Stimulated activated naive CD8-positive, alpha-beta T cell treated with anti-CD3 and anti-CD28 coated beads, Interleukin-15, Interleukin-2, amounts not matched to agents 100 U/mL and 50 U/mL, for 24 hours (primary cell): Measurements from ENCODE around the gene OCA2.

Experiments used
- ATAC-seq: fragments of 150-1000 bp; cut with Tn5 transposase; one replicate; pipeline ENCODE4 v1.10.0; 2021
- DNase-seq: peaks from one replicate; pipeline ENCODE4 v3.0.0; 2021

OCA2 gene

DNA sequence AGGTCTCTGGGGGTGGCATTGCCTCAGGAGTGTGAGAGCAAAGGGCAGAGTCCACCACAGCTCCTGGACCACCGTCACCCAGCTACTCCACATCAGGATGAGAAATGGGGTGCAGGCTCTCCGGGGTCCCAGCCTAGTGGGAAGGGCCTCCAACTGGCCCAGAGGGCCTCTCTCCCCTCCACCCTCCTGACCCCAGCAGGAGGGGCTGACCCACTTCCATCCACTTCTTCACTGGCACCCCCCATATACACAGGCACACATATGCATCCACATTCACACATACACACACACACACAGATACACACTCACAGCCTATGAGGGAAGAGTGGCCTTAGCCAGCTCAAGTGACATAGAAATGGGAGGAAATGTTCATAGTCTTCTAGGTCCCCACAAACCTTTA lies 286.0 kb downstream of the OCA2 start:
- ATAC-seq (no peak), DNase-seq (no peak)

- DNase-seq (no peak), ATAC-seq (no peak)
Observed at GRCh38 chr15:27808182-27808581, 290.9 kb downstream of the OCA2 start.

DNA sequence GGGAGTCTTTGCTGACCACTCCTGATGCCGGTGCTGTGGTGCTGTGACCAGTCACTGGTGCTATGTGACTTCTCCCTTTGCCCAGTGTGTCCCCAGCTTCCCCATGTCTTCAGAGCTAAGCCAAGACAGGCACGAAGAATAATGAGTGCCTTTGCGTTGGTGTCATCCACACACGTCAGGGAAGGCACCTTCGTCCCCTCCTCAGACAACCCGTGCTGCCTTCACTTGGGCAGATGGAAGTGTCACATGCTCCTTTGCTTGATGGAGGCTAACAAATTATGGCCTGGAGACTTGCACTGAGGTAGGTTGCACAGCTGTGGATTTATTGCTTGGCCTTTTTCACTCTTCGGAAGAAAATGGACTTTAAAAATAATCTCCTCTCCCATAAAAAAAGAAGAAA lies 291.8 kb downstream of the OCA2 start:
- DNase-seq (no peak), ATAC-seq (no peak)

DNA sequence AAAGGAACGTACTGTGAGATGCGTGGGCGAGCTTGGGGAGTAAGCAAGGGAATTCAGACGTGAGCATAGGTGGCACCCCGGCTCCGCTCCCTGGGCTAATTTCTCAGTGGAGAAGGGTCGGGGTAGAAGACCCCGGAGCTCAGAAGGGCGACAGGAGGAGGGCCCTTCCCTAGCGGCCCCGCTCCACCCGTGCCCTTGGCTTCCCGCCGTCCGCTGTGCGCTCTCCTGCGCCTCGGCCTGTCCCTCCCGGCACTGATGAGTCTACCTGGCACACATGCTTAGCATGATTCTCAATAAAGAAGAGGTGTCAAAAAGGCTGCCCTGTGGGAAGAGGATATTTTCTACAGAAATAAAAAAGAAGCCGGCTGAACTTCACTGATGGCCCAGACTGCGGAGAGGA lies 292.7 kb downstream of the OCA2 start:
- ATAC-seq (no peak), DNase-seq (no peak)

GRCh38 chr15:27805261-27806220 lies 293.6 kb downstream of the OCA2 start:
- ATAC-seq (no peak), DNase-seq (no peak)

DNA sequence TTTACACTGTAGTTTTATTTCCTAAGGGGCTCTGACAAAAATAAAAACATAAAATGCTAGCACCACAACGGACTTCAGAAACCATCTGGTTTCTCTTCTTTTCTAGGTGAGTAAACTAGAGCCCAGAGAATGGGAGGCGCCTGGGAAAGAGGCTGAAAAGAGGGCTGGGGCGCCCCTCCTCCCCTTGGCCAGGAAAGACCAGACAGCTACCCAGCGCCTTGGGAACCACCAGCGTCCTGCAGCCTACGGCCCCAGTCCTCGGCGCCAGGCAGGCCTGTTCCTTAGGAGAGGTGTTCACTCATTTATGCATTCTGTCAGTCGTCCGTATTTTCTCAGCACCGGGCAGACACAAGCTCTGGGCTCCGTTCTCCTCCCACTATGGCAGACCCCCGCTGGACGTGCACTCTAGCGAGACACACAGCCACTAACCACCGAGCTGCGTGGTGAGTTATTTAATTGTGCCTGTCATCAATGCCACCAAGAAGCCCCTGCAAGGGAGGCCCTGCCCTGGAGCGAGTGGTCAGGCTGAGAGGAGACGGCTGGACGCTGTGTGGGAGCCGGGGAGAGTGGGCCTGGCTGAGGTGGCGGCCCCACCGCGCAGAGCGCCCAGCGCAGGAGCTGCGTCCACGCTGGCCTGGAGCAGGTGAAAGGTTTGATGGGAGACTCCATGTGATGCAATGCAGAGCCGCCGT lies 294.4 kb downstream of the OCA2 start:
- ATAC-seq (no peak), DNase-seq (no peak)

DNA sequence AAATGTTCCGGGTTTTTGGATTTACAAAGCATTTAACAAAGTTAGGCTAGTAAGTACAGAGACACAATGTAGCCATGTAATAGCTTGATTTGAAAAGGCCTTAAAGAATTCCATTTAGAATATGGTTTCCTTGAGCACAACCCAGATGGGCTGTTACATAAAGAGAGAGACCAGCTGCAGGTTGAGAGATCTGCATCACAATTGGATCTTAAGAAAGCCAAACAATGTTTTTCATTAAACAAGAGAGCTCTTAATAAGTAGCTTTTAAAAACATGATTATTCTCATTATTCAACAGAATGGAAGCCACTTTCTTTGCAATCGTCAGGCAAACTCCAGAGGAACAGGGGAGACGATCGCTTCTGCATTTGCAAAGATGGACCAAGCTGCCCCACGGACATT lies 300.3 kb downstream of the OCA2 start:
- ATAC-seq (no peak), DNase-seq (no peak)

GRCh38 chr15:27797765-27798164 lies 301.4 kb downstream of the OCA2 start:
- DNase-seq = no peak
- no peak for ATAC-seq

DNA sequence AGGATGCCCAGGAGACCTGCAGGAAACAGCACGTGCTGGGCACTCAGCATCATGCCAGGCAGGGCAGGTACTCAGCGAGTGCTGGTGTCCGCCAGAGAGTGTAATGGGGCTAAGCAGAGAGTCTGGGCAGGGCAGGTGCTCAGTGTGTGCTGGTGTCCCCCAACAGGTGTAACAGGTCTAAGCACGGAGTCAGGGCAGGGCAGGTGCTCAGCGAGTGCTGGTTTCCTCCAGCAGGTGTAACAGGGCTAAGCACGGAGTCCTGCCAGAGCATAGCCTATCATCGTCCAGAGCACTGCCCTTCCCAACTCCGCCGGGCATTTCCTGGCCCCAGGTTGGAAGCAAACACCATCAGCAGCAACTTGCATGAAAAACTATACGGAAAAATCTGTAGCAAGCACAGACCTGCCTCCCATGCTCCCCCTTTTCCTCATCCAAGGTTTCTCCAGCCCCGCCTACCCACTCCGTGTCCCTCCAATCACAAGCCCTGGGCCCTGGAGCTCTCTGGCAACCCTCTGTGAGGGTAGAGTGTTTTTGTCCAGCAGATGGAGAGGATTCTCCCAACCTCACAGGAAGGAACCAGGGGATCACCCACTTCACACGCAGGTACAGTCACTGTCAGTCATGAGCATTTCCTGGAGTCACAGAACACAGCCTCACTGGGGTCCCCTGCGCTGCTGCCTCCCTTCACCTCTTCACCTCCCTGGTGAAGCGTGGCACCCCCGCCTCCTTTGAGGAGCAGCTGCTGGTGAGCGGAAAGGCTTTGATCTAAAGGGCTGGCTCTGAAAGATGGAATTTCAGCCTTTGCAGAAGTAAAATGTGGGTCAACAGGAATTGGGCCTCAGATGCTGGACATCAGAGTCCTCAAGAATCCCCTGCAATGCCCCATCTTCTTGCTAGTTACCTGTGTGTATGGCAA lies 302.5 kb downstream of the OCA2 start:
- ATAC-seq (no peak), DNase-seq (no peak)

GRCh38 chr15:27792756-27793264 lies 306.3 kb downstream of the OCA2 start:
- no peak for DNase-seq
- ATAC-seq = no peak

- ATAC-seq (no peak), DNase-seq (no peak)
Observed at GRCh38 chr15:27790270-27790669, 308.8 kb downstream of the OCA2 start.

DNA sequence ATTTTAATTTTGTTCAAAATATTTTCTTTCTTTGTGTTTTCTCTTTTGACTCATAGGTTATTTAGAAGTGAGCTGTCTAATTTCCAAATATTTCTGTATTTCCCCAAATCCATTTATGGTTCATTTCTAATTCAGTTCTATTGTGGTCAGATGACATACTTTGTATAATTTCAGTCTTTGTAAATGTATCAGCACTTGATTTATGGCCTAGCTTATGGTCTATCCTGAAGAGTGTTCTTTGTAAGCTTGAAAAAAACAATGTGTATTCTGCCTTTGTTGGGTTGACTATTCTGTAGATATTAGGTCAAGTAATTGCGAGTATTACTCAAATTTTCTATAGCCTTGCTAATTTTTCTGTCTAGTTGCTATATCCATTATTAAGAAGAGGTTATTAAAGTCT lies 311.2 kb downstream of the OCA2 start:
- no peak for ATAC-seq

DNA sequence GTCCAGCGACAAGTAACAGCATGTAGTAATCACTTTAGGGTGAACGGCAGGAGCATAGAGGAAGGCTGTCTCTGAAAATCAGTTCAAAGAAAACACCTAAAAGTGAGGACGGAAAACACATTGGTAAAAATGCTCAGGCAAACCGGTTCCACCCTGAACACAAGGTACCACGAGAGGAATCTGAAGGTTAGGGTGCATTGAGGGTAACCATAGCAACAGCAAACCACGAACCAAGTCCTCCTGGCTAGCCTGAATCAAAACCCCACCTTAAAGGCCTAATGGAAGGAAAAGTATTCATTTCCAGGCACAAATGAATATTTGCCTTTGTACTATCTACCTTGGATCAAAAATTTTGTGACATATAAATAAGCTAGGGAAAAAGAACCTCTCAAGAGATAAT lies 315.0 kb downstream of the OCA2 start:
- no peak for DNase-seq
- no peak for ATAC-seq

More for the DNA sequence above, 311.2 kb downstream of the OCA2 start:
- DNase-seq = no peak

GRCh38 chr15:27783678-27784077 lies 315.4 kb downstream of the OCA2 start:
- ATAC-seq = no peak
- no peak for DNase-seq

GRCh38 chr15:27782125-27782524 lies 317.0 kb downstream of the OCA2 start:
- ATAC-seq (no peak), DNase-seq (no peak)

DNA sequence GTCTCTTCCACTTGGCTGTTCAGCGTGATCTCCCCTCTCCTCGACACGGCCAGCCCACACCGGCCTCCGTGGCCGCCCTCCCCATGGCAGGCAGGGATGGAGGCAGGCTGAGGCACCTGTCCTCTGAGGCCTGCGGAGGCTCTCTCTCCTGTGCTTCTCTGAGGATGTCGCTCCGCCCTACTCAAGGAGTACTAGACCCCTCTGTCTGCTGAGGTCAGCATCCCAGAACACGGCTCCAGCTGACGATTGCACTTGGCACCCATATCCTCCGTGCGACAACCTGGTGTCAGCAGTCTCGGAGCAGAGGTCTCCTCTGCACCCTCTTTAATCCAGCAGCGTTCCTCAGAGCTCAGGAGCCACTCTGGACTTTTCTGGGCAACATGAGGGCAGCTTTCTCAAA lies 322.6 kb downstream of the OCA2 start:
- DNase-seq = no peak
- no peak for ATAC-seq

DNA sequence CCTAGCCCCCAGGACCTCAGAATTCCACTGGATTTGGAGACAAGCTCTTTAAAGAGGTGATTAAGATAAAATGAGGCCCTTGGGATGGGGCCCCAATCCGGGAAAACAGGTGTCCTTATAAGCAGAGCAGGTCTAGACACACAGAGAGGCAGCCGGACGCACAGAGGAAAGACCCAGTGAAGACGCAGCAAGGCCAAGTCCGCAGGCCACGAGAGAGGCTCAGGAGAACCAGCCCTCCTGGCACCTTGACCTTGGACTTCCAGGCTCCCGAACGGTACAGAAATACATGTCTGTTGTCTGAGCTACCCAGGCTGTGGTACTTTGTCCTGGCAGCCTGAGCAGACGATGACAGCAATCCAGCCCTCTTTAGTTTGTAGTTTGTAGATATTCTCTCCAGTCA lies 324.5 kb downstream of the OCA2 start:
- DNase-seq (no peak), ATAC-seq (no peak)

DNA sequence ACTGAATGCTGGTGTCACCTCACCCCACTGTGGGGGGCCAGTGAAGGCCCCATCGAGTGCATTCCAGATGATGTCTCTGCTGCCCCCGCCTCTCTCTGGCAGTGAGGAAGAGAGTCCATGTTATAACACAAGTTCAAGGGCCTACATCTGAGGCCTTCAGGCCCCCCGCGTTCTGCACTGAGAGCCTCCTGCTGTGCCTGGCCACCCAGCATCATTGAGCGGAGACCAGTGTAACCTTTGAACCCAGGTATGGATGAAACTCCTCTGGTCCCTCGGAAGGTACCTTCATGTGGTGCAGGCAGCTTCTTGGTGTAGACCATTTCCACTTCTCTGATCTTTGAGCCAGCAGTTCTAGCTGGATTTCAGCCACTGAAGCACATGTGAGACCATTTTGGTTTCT lies 324.9 kb downstream of the OCA2 start:
- ATAC-seq (no peak), DNase-seq (no peak)

DNA sequence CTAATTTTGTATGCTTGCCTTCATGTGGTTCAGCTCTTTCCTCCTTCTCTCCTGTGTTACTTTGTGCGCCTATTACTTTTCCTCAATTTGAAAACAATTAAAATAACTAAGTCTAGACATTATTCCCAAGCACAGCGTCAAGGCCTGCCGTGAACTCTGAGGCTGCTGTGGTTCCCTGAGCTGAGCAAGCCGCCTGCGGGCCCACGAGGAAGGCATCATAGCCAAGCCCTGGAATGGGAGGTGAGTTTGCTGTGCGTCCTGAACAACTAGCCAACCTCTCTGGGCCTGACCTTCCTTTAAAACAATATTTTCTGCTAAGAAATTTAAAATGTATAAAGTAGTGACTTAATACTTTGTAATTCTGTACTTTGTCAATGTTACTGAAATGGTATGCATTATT lies 327.2 kb downstream of the OCA2 start:
- DNase-seq (no peak), ATAC-seq (no peak)

- no peak for ATAC-seq
- no peak for DNase-seq
Observed at GRCh38 chr15:27770769-27771554, 328.2 kb downstream of the OCA2 start.

GRCh38 chr15:27770086-27770607 lies 329.0 kb downstream of the OCA2 start:
- ATAC-seq = no peak
- DNase-seq = no peak
